A549 (cell line): ENCODE results near the gene ZCWPW1. TPM values are rescaled to one million over a fixed set of nuclear protein-coding genes. Genes with fewer than 3 reads are reported as not detected.

Experiments
- ATAC-seq, 2 experiments: fragments of 200-7000 bp in 1 of 2; fragments of >200 bp in 1 of 2; cut with Nextera tagmentation in 1 of 2; cut with Tn5 transposase in 1 of 2; 3 replicates each; pipeline versions ENCODE4 v1.8.0 to v1.9.1; 2018 to 2020; ENCODE audit warnings: mild to moderate bottlenecking in 1 of 2, moderate library complexity in 1 of 2
- CTCF ChIA-PET: fragments of 300-600 bp; sonication (Branson Sonifier 250); formaldehyde crosslinking; extraction: SDS; loops from one replicate; lab custom pipeline; 2021; ENCODE audit warnings: antibody characterized with exemption, inconsistent platforms; lab: Yijun Ruan, JAX
- POLR2A ChIA-PET: fragments of 350-600 bp; formaldehyde crosslinking; extraction: SDS; loops from one replicate; lab custom pipeline; 2021; ENCODE audit warnings: antibody characterized with exemption, inconsistent platforms; lab: Yijun Ruan, JAX
- DNase-seq, 2 experiments: peaks; one replicate each; pipeline versions ENCODE4 v3.0.0 to v3.0.0-alpha.2; 2011 to 2016; ENCODE audit warnings: low read depth in 1 of 2, low spot score in 1 of 2
- FAIRE-seq: peaks from 2 replicates; lab custom pipeline; 2011; peaks lifted over from hg19 to GRCh38; lab: Jason Lieb, UNC
- H3K27ac ChIP-seq, 2 experiments: fragments of >200 bp; sonication (Bioruptor Twin); formaldehyde crosslinking; 3 replicates each; pipeline ENCODE4 v1.5.1; 2016 to 2017
- H3K4me1 ChIP-seq: fragments of >200 bp; sonication (Bioruptor Twin); formaldehyde crosslinking; 3 replicates; pipeline ENCODE4 v1.6.1; 2016
- H3K4me2 ChIP-seq: fragments of >200 bp; sonication (Bioruptor Twin); formaldehyde crosslinking; 3 replicates; pipeline ENCODE4 v1.6.1; 2016
- H3K4me3 ChIP-seq: fragments of >200 bp; sonication (Bioruptor Twin); formaldehyde crosslinking; 3 replicates; pipeline ENCODE4 v1.5.1; 2016
- H3K9me3 ChIP-seq: fragments of >200 bp; sonication (Bioruptor Twin); formaldehyde crosslinking; 3 replicates; pipeline ENCODE4 v1.6.1; 2016
- BHLHE40 ChIP-seq: IDR thresholded peaks from 2 replicates; pipeline ENCODE4 v1.6.1; 2012; ENCODE audit warnings: low read depth, low read length, inconsistent platforms
- CHD2 ChIP-seq: fragments of 150-350 bp; IDR thresholded peaks from 2 replicates; pipeline ENCODE4 v1.6.1; 2014; ENCODE audit warnings: low read length; ENCODE audit not compliant: partially characterized antibody
- EHMT2 ChIP-seq: fragments of 200-600 bp; sonication (generic); IDR thresholded peaks from 2 replicates; pipeline ENCODE4 v1.6.1; 2016; ENCODE audit warnings: antibody characterized with exemption, low read depth, mild to moderate bottlenecking, moderate library complexity
- FOSB ChIP-seq: fragments of 250-450 bp; sonication (Bioruptor Pico); IDR thresholded peaks from 2 replicates; pipeline ENCODE4 v1.5.0; 2020; ENCODE audit warnings: mild to moderate bottlenecking, moderate library complexity
- HOXB13 ChIP-seq: fragments of 250-450 bp; sonication (Bioruptor Pico); IDR thresholded peaks from 2 replicates; pipeline ENCODE4 v1.5.0; 2020; ENCODE audit warnings: low read depth, mild to moderate bottlenecking, moderate library complexity
- HOXB5 ChIP-seq: fragments of 250-450 bp; sonication (Bioruptor Pico); IDR thresholded peaks from 2 replicates; pipeline ENCODE4 v1.5.0; 2020; ENCODE audit warnings: mild to moderate bottlenecking, moderate library complexity
- MAFK ChIP-seq: fragments of 450-650 bp; IDR thresholded peaks from 2 replicates; pipeline ENCODE4 v1.6.1; 2014; ENCODE audit not compliant: partially characterized antibody
- MAZ ChIP-seq: fragments of 150-350 bp; IDR thresholded peaks from 2 replicates; pipeline ENCODE4 v1.6.1; 2014; ENCODE audit warnings: antibody characterized with exemption, low read depth, low read length, borderline replicate concordance
- MYC ChIP-seq: IDR thresholded peaks from 2 replicates; pipeline ENCODE4 v1.6.1; 2012; ENCODE audit warnings: mild to moderate bottlenecking, inconsistent platforms, low read length, improper control_type of control experiment, borderline replicate concordance
- RAD21 ChIP-seq, 2 experiments: fragments of >200 bp in 1 of 2; sonication (Bioruptor Twin) in 1 of 2; formaldehyde crosslinking in 1 of 2; IDR thresholded peaks in 1 of 2; conservative IDR thresholded peaks in 1 of 2; 2 replicates in 1 of 2; 3 replicates in 1 of 2; pipeline ENCODE4 v1.6.1; 2012 to 2018; ENCODE audit warnings: inconsistent platforms in 1 of 2
- RNF2 ChIP-seq: fragments of 200-600 bp; sonication (generic); IDR thresholded peaks from 2 replicates; pipeline ENCODE4 v1.6.1; 2016; ENCODE audit warnings: low read depth, mild to moderate bottlenecking, antibody characterized with exemption, moderate library complexity, borderline replicate concordance
- WGBS: methylation state at CpG from one replicate; pipeline ENCODE4 v1.1.6; 2017; ENCODE audit errors: missing lambda C conversion rate; 5-methylcytosine and 5-hydroxymethylcytosine counted together
- polyA plus RNA-seq, 4 experiments: library from polyadenylated mRNA; depleted of rRNA in 3 of 4; stranded (reverse); fragments of >200 nt; fragmentation: RNase III in 1 of 4; extraction: RNeasy Plus Mini Kit Qiagen cat#74134 plus additional on column Dnase treatment in 1 of 4; gene quantifications; 2 replicates in 3 of 4; 3 replicates in 1 of 4; pipeline ENCODE4 v1.2.3, GENCODE V29; 2011 to 2017
- TF ChIP-seq, protein P1 (sequence below): IDR thresholded peaks from 2 replicates; pipeline ENCODE4 v1.6.1; 2012
- TF ChIP-seq, protein P2 (sequence below): fragments of 200-600 bp; sonication (generic); IDR thresholded peaks from 2 replicates; pipeline ENCODE4 v1.6.1; 2016; ENCODE audit warnings: antibody characterized with exemption, mild to moderate bottlenecking, moderate library complexity
- TF ChIP-seq, protein P3 (sequence below): fragments of 250-450 bp; sonication (Bioruptor Pico); IDR thresholded peaks from 2 replicates; pipeline ENCODE4 v1.5.0; 2020; ENCODE audit warnings: low read depth, mild to moderate bottlenecking, moderate library complexity
- TF ChIP-seq, protein P4 (sequence below): fragments of >200 bp; sonication (Bioruptor Twin); formaldehyde crosslinking; IDR thresholded peaks from 2 replicates; pipeline ENCODE4 v1.6.1; 2016
- TF ChIP-seq, protein P5 (sequence below): fragments of 250-450 bp; sonication (Bioruptor Pico); IDR thresholded peaks from 2 replicates; pipeline ENCODE4 v1.5.0; 2021; ENCODE audit warnings: mild to moderate bottlenecking, moderate library complexity, borderline replicate concordance
- TF ChIP-seq, protein P6 (sequence below): fragments of 150-350 bp; IDR thresholded peaks from 2 replicates; pipeline ENCODE4 v1.6.1; 2014; ENCODE audit warnings: low read depth, mild to moderate bottlenecking, low read length
- TF ChIP-seq, protein P7 (sequence below): fragments of 450-650 bp; IDR thresholded peaks from 2 replicates; pipeline ENCODE4 v1.6.1; 2014; ENCODE audit warnings: antibody characterized with exemption

Gene ZCWPW1
- polyA plus RNA-seq, 2 of the 4 experiments (the other 2 are of a cell fraction), result 2.0 to 4.2 TPM

DNA sequence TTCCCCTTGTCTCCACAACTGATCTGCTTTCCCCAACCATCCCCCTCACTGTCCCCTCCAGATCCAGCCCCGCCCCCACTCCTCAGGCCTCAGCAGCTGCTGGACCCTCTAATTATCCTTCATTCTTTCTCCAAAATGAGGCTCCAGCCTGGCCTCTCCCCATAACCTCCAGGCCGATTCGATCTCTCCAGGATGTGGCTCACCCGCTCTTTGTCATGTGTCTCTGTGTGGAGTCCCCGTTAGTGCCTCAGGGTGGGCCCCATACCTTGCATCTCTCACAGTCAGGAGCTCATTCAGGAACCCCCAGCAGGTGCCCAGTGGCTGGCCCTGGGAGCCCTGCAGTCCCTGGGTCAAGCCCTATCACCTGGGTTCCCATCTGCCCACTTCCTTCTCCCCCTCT, 53.9 kb downstream of the ZCWPW1 start:
- FAIRE-seq, result no peak
- CTCF ChIA-PET, result interaction anchor here (0.6 to 2.2 kb wide), 4 partner anchors 10 to 343 kb away, joined by 3 to 5 read pairs (median 4); no protein-coding TSS in a partner anchor
- POLR2A ChIA-PET, result interaction anchor here (0.6 kb wide), 1 partner anchor 20 kb away, joined by 3 read pairs; no protein-coding TSS in a partner anchor

More for the DNA sequence above, 53.9 kb downstream of the ZCWPW1 start:
- H3K4me3 ChIP-seq, result no peak overlapping the region
- ATAC-seq (no peak), DNase-seq (no peak)
- no peak overlapping the region for H3K27ac ChIP-seq
- H3K4me1 ChIP-seq, result peaks cover 7% of the 10 kb centered on the region; the same call in 2 of the 3 replicates
- no peak overlapping the region for H3K4me2 ChIP-seq
- WGBS, result 70% methylated on average over 5 of the region's 5 CpGs
- no peaks in the 10 kb centered on the region for H3K9me3 ChIP-seq
- TF ChIP-seq HOXB13 (CRISPR knock-in tag) (no peak), RNF2 (no peak), MAZ (no peak), FOSB (no peak), MYC (no peak), CHD2 (no peak), EHMT2 (no peak), MAFK (no peak), RAD21 (conservative IDR thresholded peaks at IDR 0.05 in 1 of 2, IDR thresholded peaks at IDR 0.05 in 1 of 2) (no peak), HOXB5 (CRISPR knock-in tag) (no peak), BHLHE40 (no peak)
- TF ChIP-seq, protein P1, sequence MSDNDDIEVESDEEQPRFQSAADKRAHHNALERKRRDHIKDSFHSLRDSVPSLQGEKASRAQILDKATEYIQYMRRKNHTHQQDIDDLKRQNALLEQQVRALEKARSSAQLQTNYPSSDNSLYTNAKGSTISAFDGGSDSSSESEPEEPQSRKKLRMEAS, result no peak
- TF ChIP-seq, protein P2, sequence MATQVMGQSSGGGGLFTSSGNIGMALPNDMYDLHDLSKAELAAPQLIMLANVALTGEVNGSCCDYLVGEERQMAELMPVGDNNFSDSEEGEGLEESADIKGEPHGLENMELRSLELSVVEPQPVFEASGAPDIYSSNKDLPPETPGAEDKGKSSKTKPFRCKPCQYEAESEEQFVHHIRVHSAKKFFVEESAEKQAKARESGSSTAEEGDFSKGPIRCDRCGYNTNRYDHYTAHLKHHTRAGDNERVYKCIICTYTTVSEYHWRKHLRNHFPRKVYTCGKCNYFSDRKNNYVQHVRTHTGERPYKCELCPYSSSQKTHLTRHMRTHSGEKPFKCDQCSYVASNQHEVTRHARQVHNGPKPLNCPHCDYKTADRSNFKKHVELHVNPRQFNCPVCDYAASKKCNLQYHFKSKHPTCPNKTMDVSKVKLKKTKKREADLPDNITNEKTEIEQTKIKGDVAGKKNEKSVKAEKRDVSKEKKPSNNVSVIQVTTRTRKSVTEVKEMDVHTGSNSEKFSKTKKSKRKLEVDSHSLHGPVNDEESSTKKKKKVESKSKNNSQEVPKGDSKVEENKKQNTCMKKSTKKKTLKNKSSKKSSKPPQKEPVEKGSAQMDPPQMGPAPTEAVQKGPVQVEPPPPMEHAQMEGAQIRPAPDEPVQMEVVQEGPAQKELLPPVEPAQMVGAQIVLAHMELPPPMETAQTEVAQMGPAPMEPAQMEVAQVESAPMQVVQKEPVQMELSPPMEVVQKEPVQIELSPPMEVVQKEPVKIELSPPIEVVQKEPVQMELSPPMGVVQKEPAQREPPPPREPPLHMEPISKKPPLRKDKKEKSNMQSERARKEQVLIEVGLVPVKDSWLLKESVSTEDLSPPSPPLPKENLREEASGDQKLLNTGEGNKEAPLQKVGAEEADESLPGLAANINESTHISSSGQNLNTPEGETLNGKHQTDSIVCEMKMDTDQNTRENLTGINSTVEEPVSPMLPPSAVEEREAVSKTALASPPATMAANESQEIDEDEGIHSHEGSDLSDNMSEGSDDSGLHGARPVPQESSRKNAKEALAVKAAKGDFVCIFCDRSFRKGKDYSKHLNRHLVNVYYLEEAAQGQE, result no peak
- TF ChIP-seq, protein P3, sequence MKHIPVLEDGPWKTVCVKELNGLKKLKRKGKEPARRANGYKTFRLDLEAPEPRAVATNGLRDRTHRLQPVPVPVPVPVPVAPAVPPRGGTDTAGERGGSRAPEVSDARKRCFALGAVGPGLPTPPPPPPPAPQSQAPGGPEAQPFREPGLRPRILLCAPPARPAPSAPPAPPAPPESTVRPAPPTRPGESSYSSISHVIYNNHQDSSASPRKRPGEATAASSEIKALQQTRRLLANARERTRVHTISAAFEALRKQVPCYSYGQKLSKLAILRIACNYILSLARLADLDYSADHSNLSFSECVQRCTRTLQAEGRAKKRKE (CRISPR knock-in tag), result no peak
- TF ChIP-seq, protein P4, sequence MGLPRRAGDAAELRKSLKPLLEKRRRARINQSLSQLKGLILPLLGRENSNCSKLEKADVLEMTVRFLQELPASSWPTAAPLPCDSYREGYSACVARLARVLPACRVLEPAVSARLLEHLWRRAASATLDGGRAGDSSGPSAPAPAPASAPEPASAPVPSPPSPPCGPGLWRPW, result no peak
- TF ChIP-seq, protein P5, sequence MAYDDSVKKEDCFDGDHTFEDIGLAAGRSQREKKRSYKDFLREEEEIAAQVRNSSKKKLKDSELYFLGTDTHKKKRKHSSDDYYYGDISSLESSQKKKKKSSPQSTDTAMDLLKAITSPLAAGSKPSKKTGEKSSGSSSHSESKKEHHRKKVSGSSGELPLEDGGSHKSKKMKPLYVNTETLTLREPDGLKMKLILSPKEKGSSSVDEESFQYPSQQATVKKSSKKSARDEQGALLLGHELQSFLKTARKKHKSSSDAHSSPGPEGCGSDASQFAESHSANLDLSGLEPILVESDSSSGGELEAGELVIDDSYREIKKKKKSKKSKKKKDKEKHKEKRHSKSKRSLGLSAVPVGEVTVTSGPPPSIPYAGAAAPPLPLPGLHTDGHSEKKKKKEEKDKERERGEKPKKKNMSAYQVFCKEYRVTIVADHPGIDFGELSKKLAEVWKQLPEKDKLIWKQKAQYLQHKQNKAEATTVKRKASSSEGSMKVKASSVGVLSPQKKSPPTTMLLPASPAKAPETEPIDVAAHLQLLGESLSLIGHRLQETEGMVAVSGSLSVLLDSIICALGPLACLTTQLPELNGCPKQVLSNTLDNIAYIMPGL, result no peak
- TF ChIP-seq, protein P6, sequence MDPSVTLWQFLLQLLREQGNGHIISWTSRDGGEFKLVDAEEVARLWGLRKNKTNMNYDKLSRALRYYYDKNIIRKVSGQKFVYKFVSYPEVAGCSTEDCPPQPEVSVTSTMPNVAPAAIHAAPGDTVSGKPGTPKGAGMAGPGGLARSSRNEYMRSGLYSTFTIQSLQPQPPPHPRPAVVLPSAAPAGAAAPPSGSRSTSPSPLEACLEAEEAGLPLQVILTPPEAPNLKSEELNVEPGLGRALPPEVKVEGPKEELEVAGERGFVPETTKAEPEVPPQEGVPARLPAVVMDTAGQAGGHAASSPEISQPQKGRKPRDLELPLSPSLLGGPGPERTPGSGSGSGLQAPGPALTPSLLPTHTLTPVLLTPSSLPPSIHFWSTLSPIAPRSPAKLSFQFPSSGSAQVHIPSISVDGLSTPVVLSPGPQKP, result no peak
- TF ChIP-seq, protein P7, sequence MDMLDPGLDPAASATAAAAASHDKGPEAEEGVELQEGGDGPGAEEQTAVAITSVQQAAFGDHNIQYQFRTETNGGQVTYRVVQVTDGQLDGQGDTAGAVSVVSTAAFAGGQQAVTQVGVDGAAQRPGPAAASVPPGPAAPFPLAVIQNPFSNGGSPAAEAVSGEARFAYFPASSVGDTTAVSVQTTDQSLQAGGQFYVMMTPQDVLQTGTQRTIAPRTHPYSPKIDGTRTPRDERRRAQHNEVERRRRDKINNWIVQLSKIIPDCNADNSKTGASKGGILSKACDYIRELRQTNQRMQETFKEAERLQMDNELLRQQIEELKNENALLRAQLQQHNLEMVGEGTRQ, result no peak
